HEK293 (cell line): Measurements from ENCODE around the gene MED19.

ENCODE experiments used
- EGR2 ChIP-seq: fragments of 450-650 bp; formaldehyde crosslinking; IDR thresholded peaks from 2 replicates; pipeline ENCODE4 v1.5.1; 2016; ENCODE audit warnings: low read depth, missing biosample characterization, missing genetic modification characterization
- HIC1 ChIP-seq: fragments of 450-650 bp; formaldehyde crosslinking; IDR thresholded peaks from 2 replicates; pipeline ENCODE4 v1.5.1; 2016; ENCODE audit warnings: missing biosample characterization, missing genetic modification characterization
- KLF16 ChIP-seq: fragments of 450-650 bp; formaldehyde crosslinking; IDR thresholded peaks from 2 replicates; pipeline ENCODE4 v1.5.1; 2017; ENCODE audit warnings: missing biosample characterization, missing genetic modification characterization
- KLF8 ChIP-seq: fragments of 450-650 bp; formaldehyde crosslinking; IDR thresholded peaks from 2 replicates; pipeline ENCODE4 v1.5.1; 2016; ENCODE audit warnings: missing biosample characterization, missing genetic modification characterization
- PBX3 ChIP-seq: sonication (generic); formaldehyde crosslinking; IDR thresholded peaks from 2 replicates; pipeline ENCODE4 v1.8.1; 2022; ENCODE audit warnings: mild to moderate bottlenecking, moderate library complexity, missing genetic modification reagents
- PRDM10 ChIP-seq: fragments of 450-650 bp; formaldehyde crosslinking; IDR thresholded peaks from 2 replicates; pipeline ENCODE4 v1.5.1; 2016; ENCODE audit warnings: missing biosample characterization, missing genetic modification characterization
- PRDM2 ChIP-seq: fragments of 450-650 bp; formaldehyde crosslinking; IDR thresholded peaks from 2 replicates; pipeline ENCODE4 v1.5.1; 2016; ENCODE audit warnings: missing biosample characterization, missing genetic modification characterization, borderline replicate concordance
- REST ChIP-seq: fragments of 450-650 bp; formaldehyde crosslinking; IDR thresholded peaks from 2 replicates; pipeline ENCODE4 v1.5.1; 2016; ENCODE audit warnings: missing biosample characterization, missing genetic modification characterization
- SP7 ChIP-seq: fragments of 450-650 bp; formaldehyde crosslinking; IDR thresholded peaks from 2 replicates; pipeline ENCODE4 v1.5.1; 2016; ENCODE audit warnings: missing biosample characterization, missing genetic modification characterization
- ZNF175 ChIP-seq: fragments of 450-650 bp; formaldehyde crosslinking; IDR thresholded peaks from 2 replicates; pipeline ENCODE4 v1.5.1; 2016; ENCODE audit warnings: missing biosample characterization, missing genetic modification characterization
- ZNF184 ChIP-seq: fragments of 450-650 bp; IDR thresholded peaks from 2 replicates; pipeline ENCODE4 v1.5.1; 2018; ENCODE audit warnings: missing biosample characterization, mild to moderate bottlenecking, missing genetic modification characterization
- ZNF248 ChIP-seq: fragments of 450-650 bp; formaldehyde crosslinking; IDR thresholded peaks from 2 replicates; pipeline ENCODE4 v1.5.1; 2017; ENCODE audit warnings: missing biosample characterization, missing genetic modification characterization
- ZNF416 ChIP-seq: fragments of 450-650 bp; formaldehyde crosslinking; IDR thresholded peaks from 2 replicates; pipeline ENCODE4 v1.5.1; 2016; ENCODE audit warnings: missing biosample characterization, missing genetic modification characterization
- ZNF501 ChIP-seq: fragments of 450-650 bp; formaldehyde crosslinking; IDR thresholded peaks from 2 replicates; pipeline ENCODE4 v1.5.1; 2016; ENCODE audit warnings: missing biosample characterization, missing genetic modification characterization
- ZNF529 ChIP-seq: fragments of 450-650 bp; formaldehyde crosslinking; IDR thresholded peaks from 2 replicates; pipeline ENCODE4 v1.5.1; 2017; ENCODE audit warnings: missing genetic modification characterization, missing biosample characterization; ENCODE audit not compliant: insufficient replicate concordance
- ZNF596 ChIP-seq: fragments of 450-650 bp; IDR thresholded peaks from 2 replicates; pipeline ENCODE4 v1.5.0; 2018; ENCODE audit warnings: missing biosample characterization, mild to moderate bottlenecking, missing genetic modification characterization, moderate library complexity
- ZNF626 ChIP-seq: fragments of 450-650 bp; sonication (Bioruptor Pico); formaldehyde crosslinking; IDR thresholded peaks from 2 replicates; pipeline ENCODE4 v1.5.1; 2018; ENCODE audit warnings: missing biosample characterization, missing genetic modification characterization, inconsistent platforms
- ZNF658 ChIP-seq: fragments of 450-650 bp; formaldehyde crosslinking; IDR thresholded peaks from 2 replicates; pipeline ENCODE4; 2016; ENCODE audit warnings: missing biosample characterization, missing genetic modification characterization
- ZNF701 ChIP-seq: fragments of 450-650 bp; formaldehyde crosslinking; IDR thresholded peaks from 2 replicates; pipeline ENCODE4 v1.5.1; 2016; ENCODE audit warnings: missing biosample characterization, missing genetic modification characterization
- ZNF747 ChIP-seq: fragments of 450-650 bp; formaldehyde crosslinking; IDR thresholded peaks from 2 replicates; pipeline ENCODE4 v1.5.1; 2016; ENCODE audit warnings: missing biosample characterization, missing genetic modification characterization
- ZNF76 ChIP-seq: fragments of 450-650 bp; formaldehyde crosslinking; IDR thresholded peaks from 2 replicates; pipeline ENCODE4; 2016; ENCODE audit warnings: low read depth, missing biosample characterization, missing genetic modification characterization, borderline replicate concordance
- ZNF792 ChIP-seq: fragments of 450-650 bp; formaldehyde crosslinking; IDR thresholded peaks from 2 replicates; pipeline ENCODE4 v1.5.1; 2016; ENCODE audit warnings: missing biosample characterization, missing genetic modification characterization

The MED19 gene

GRCh38 chr11:57741132-57742086 lies 29.4 kb upstream of the MED19 start, which contains the start of gene SELENOH (continued):
- TF ChIP-seq ZNF529 (tag by site-specific recombination) (no peak), ZNF747 (tag by site-specific recombination) (no peak), PRDM2 (tag by site-specific recombination) (no peak), PRDM10 (tag by site-specific recombination) (peak; percentile 99), ZNF626 (tag by site-specific recombination) (no peak), HIC1 (tag by site-specific recombination) (peak; percentile 59), REST (tag by site-specific recombination) (peak; percentile 59; the same call in 1 of the 2 replicates), ZNF248 (tag by site-specific recombination) (no peak), SP7 (peak; percentile 94), ZNF501 (peak; percentile 99), ZNF701 (tag by site-specific recombination) (no peak), ZNF175 (tag by site-specific recombination) (no peak), KLF8 (peak; percentile 90), EGR2 (tag by site-specific recombination) (peak; percentile 80), KLF16 (tag by site-specific recombination) (peak; percentile 99), ZNF596 (tag by site-specific recombination) (no peak), ZNF792 (tag by site-specific recombination) (no peak), ZNF184 (no peak), ZNF416 (no peak), ZNF658 (tag by site-specific recombination) (no peak), PBX3 (CRISPR knock-in tag) (peak; percentile 85), ZNF76 (tag by site-specific recombination) (peak; percentile 83; the same call in 1 of the 2 replicates)
